ENCODE data around the gene TOP2A. TPM values are rescaled to one million over a fixed set of nuclear protein-coding genes. Genes with fewer than 3 reads are reported as not detected.

Gene TOP2A
- total RNA-seq, 4 donors from 2014 or later: 0.26 to 145 (median 1.9) TPM; not detected in 1

DNA sequence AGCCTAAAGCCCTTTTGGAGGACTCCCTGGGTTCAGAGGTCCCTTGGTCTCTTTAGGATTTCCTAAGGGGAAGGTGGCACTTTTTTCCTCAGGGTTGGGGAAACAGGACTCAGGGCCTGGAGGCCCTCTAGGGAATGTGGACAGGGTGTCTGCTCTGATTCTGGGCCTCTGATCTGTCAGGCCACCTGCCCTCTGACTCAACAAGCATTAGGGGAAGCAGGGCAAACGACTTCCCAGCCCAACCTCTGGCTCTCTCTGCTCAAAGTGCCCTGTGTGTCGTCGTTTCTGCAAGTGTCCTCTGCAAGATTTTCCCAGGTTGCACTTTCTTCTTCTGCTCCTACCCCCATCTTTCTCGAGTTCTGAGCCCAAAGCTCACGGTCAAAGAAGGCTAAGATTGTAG is 18.9 kb upstream of the TOP2A start:
- no peak for DNase-seq
- H3K36me3 ChIP-seq: no peaks in the 10 kb centered on the region
- H3K4me1 ChIP-seq: peaks cover 0 to 4% of the 10 kb centered on the region in 2 donors
- H3K4me3 ChIP-seq: no peak overlapping the region
- TF ChIP-seq, protein P1, sequence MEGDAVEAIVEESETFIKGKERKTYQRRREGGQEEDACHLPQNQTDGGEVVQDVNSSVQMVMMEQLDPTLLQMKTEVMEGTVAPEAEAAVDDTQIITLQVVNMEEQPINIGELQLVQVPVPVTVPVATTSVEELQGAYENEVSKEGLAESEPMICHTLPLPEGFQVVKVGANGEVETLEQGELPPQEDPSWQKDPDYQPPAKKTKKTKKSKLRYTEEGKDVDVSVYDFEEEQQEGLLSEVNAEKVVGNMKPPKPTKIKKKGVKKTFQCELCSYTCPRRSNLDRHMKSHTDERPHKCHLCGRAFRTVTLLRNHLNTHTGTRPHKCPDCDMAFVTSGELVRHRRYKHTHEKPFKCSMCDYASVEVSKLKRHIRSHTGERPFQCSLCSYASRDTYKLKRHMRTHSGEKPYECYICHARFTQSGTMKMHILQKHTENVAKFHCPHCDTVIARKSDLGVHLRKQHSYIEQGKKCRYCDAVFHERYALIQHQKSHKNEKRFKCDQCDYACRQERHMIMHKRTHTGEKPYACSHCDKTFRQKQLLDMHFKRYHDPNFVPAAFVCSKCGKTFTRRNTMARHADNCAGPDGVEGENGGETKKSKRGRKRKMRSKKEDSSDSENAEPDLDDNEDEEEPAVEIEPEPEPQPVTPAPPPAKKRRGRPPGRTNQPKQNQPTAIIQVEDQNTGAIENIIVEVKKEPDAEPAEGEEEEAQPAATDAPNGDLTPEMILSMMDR (IDR thresholded peaks at IDR 0.05): no peak
- TF ChIP-seq POLR2A (IDR thresholded peaks at IDR 0.05): no peak
- H3K27ac ChIP-seq: no peak overlapping the region
- no peaks in the 10 kb centered on the region for H3K9me3 ChIP-seq
- intact Hi-C loops (cut with DNase I; ENCODE audit: low total_unique reads): no loop called here
- H3K27me3 ChIP-seq: no peaks in the 10 kb centered on the region

DNA sequence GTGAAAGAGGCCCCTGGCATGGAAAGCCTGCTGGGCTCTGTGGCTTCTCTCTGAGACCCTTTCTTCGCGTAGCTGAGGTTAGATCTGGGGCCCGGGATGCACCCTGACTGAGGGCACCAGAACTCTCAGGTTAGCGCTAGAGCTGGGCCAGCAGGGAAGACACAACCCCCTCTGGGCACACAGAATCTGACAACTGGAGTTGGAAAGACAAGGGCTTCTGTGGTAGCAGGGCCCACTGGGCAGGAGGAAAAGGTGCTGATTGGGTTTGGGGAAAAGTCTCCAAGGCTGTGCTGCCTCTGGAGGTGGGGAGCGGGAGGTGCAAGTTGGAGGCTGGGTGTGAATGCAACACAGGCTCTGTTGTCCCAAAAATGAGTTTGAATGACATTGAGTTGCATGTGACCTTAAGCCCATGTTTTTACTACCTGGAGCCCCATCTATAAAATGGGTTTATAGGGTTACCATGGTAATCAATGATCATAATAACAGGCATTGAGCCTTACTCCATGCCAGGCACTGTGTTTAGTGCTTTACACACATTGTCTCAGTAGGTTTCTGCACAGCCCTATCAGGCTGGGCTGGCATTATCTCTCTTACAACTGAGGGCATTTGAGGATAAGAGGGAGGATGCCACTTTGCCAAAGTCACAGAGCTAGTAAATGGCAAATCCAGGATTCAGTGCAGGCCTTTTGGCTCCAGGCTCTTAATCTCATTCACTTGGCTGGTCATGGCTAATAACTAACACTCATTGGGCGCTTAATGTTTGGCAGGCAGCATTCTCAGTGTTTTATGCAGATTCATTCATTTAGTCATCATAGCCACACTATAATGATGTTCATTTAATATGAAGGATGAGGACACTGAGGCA is 16.1 kb upstream of the TOP2A start:
- Histone ChIP-seq H3K27ac (peak overlapping the region; percentile 70 to 77), H3K27me3 (no peaks in the 10 kb centered on the region), H3K4me1 (peaks cover 0 to 4% of the 10 kb centered on the region in 2 donors), H3K4me3 (no peak overlapping the region), H3K36me3 (no peaks in the 10 kb centered on the region), H3K9me3 (no peaks in the 10 kb centered on the region)
- DNase-seq: peak in 1 of 2 donors; percentile 28
- intact Hi-C loops (cut with DNase I; ENCODE audit: low total_unique reads): no loop called here
- TF ChIP-seq, protein P1 (IDR thresholded peaks at IDR 0.05): peak in 3 of 4 experiments; percentile 9 to 55 (median 48)
- no peak for TF ChIP-seq POLR2A (IDR thresholded peaks at IDR 0.05)

DNA sequence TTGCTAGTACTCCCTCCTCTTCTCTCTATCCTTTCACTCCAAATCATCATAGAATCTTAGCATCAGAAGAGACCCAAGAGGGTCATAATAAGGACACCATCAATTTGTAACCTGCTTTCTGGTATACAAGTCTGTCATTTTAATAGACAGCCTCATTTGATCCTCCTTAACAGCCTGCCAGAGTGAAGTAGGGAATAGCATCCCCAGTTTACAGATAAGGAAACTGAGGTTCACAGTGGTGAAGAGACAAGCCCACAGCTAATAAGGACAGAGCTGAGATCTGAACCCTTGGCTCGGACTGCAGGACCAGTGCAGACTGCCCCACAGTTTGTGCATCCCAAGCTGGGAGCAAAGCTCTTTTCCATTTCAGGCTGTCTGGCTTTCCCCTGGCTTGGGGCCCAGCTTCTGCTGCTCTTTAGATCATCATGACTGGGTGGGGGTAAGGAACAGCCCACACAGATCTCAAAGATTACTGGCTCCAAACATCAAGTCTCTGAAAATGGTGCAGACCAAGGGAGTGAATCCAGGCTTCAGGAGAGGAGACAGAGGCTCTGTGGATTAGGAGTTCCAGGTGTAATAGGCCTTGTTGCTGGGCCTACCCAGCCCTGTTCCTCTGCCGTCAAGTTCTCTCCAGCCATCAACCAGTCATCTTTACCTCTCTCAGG is 15.3 kb upstream of the TOP2A start:
- no peak for TF ChIP-seq POLR2A (IDR thresholded peaks at IDR 0.05)
- TF ChIP-seq, protein P1 (IDR thresholded peaks at IDR 0.05): peak in 1 of 4 experiments; percentile 0
- Histone ChIP-seq H3K27ac (peak overlapping the region; percentile 70 to 77), H3K9me3 (no peaks in the 10 kb centered on the region), H3K36me3 (no peaks in the 10 kb centered on the region), H3K4me3 (no peak overlapping the region), H3K27me3 (no peaks in the 10 kb centered on the region), H3K4me1 (peaks cover 0 to 4% of the 10 kb centered on the region in 2 donors)
- intact Hi-C loops (cut with DNase I; ENCODE audit: low total_unique reads): no loop called here
- peak; percentile 71 to 88 for DNase-seq

GRCh38 chr17:40431231-40431602 is 13.5 kb upstream of the TOP2A start:
- no peak for DNase-seq

More at GRCh38 chr17:40431231-40431602, 13.5 kb upstream of the TOP2A start:
- H3K36me3 ChIP-seq: no peaks in the 10 kb centered on the region
- intact Hi-C loops (cut with DNase I; ENCODE audit: low total_unique reads): no loop called here
- no peak overlapping the region for H3K27ac ChIP-seq
- H3K27me3 ChIP-seq: no peaks in the 10 kb centered on the region
- H3K9me3 ChIP-seq: no peaks in the 10 kb centered on the region
- TF ChIP-seq POLR2A (IDR thresholded peaks at IDR 0.05): no peak
- TF ChIP-seq, protein P1 (IDR thresholded peaks at IDR 0.05): no peak
- no peak overlapping the region for H3K4me3 ChIP-seq
- H3K4me1 ChIP-seq: peaks cover 0 to 4% of the 10 kb centered on the region in 2 donors
